A673 (cell line): ENCODE results near the gene ZNF433.

ENCODE experiments used
- EZH2 ChIP-seq: fragments of 200-600 bp; sonication (generic); IDR thresholded peaks from 2 replicates; pipeline ENCODE4 v1.6.1; 2017; ENCODE audit warnings: borderline replicate concordance, low read depth, mild to moderate bottlenecking, mixed read lengths, antibody characterized with exemption, low read length; ENCODE audit not compliant: poor library complexity, severe bottlenecking
- TF ChIP-seq, protein P1 (sequence below): fragments of 300-800, 200-600 bp; sonication (generic); conservative IDR thresholded peaks from 2 replicates; pipeline ENCODE4 v1.5.1; 2017; ENCODE audit warnings: low read depth, mild to moderate bottlenecking, antibody characterized with exemption, low read length, moderate library complexity, mixed read lengths

DNA sequence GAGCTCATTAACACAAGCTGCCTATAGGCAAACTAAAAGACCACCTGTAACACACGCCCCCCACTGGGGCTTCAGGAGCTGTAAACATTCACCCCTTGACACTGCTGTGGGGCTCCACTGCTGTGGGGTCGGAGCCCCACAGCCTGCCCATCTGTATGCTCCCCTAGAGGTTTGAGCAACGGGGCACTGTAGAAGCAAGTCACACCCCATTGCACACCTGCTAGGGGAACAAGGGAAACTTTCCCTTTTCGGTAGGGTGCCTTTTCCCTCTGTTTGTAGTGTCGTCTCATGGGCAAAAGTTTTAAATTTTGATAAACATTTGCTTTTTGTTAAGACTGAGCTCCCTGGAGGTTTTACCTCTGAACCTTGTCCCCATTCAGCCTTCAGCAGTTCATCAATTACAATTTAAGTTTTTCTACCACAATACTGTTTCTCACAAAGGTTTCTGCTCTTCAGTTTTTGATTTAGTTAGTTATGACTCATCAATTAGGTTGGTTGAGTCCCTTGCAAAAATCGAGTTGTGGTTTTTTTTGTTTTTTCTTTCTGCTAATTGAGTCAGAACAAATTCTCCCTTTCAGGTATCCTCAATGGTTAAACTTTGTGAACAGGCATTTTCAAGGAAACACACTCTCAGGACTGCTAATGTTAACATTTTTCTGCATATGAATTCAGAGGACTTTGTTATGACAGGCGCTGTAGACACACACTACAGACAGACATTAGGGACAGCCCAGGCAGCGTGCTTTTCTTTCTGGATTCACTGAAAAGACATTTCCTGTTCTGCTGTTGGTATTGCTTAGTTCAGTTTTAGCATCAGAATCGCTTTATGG, 35.1 kb downstream of the ZNF433 start:
- TF ChIP-seq, protein P1, sequence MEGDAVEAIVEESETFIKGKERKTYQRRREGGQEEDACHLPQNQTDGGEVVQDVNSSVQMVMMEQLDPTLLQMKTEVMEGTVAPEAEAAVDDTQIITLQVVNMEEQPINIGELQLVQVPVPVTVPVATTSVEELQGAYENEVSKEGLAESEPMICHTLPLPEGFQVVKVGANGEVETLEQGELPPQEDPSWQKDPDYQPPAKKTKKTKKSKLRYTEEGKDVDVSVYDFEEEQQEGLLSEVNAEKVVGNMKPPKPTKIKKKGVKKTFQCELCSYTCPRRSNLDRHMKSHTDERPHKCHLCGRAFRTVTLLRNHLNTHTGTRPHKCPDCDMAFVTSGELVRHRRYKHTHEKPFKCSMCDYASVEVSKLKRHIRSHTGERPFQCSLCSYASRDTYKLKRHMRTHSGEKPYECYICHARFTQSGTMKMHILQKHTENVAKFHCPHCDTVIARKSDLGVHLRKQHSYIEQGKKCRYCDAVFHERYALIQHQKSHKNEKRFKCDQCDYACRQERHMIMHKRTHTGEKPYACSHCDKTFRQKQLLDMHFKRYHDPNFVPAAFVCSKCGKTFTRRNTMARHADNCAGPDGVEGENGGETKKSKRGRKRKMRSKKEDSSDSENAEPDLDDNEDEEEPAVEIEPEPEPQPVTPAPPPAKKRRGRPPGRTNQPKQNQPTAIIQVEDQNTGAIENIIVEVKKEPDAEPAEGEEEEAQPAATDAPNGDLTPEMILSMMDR, result no peak
- no peak for TF ChIP-seq EZH2
